SIG-M5 (cell line): Measurements from ENCODE around the gene ID4.

Experiments used
- DNase-seq: peaks from one replicate; lab custom pipeline; 2025; lab: John Stamatoyannopoulos, UW

The ID4 gene

DNA sequence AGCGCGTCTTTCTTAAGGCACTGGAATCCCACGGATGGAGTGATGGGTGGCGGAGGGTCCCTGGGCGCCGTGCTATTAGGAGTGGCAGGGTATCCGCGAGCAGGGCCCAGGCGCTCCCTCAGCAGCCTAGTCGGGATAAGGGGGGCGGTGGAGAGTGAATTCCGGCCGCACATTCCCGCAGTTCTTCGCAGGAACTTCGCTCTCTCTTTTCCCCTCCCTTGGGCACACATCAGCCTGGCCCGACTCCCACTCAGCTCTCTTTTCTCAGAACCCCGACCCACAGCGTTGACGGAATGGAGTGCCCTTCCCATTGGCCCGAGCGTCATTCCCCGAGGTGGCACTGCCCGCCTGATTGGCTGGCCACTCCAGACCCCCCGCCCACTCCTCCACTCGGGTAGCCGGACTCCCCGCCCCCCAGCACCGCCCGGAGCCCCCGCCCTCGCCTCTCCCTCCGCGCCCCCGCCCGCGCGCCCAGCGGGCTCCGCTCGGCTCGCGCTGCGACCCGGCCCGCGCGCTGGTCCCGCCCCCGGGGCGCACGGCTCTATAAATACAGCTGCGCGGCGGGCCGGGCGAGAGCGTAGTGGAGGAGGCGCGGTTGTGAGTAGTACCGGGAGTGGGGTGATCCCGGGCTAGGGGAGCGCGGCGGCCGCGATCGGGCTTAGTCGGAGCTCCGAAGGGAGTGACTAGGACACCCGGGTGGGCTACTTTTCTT is at the start of gene ID4:
Gene ID4, plus strand, starts transcription at position 572 of the 712 bp plus-strand sequence. CDS start 385 bp downstream, outside the sequence.
- DNase-seq, result no peak

- no peak for DNase-seq
Observed at GRCh38 chr6:19788686-19789085, 48.5 kb upstream of the ID4 start.

DNA sequence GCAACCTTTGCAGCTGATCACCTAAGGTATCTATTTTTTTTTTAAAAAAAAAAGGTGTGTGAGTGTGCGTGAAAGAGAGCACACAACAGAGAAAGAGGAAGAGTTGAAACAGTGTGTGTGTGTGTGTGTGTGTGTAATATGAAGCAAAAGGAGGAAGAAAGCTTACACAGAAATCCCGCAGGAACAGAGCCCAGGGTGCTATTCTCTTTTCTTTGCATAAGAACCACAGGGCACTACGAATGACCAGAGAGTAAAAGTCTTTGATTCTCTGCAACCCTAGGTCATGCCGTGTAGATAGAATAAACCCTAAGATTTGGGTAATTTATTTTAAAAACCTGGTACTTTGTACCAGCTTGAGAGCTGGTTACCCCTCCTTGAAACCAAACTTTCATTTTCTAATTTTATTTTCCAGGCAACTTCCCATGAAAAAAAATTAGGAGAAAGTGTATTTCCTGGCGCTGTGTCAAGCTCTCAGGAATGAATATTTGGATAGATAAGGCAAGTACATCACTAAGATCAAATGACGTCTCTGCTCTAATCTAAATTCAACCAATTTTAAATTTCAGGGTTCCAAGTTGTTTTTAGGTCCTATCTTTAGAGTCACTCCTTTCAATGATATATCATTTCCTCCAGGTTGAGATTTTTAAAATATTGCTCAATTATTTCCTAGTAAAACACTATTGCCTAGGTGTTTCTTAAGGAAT is 47.9 kb upstream of the ID4 start:
- DNase-seq, result no peak

DNA sequence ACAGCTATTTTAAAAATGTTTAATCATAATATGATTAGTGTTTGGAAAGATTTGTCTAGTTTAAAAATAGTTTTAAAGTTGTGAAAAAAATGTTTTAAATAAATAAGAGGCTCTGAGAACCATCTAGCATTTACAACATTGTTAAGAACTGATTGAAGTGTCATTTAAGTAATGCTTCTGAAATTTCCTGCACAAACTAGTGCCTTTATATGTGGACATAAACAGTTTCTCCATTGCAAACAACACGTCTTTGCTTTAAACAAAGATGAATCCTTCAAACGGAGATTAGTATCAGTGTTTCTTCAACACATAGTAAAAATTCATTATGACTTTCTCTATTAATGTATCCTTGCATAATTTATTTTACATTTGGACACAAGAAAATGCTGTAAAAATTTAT is 45.9 kb upstream of the ID4 start:
- no peak for DNase-seq

- DNase-seq, result no peak
Observed at GRCh38 chr6:19795211-19795610, 42.0 kb upstream of the ID4 start.

GRCh38 chr6:19796452-19796851 is 40.7 kb upstream of the ID4 start:
- DNase-seq, result no peak

GRCh38 chr6:19798362-19798761 is 38.8 kb upstream of the ID4 start:
- DNase-seq, result no peak

- no peak for DNase-seq
Observed at GRCh38 chr6:19802656-19803055, 34.5 kb upstream of the ID4 start.

DNA sequence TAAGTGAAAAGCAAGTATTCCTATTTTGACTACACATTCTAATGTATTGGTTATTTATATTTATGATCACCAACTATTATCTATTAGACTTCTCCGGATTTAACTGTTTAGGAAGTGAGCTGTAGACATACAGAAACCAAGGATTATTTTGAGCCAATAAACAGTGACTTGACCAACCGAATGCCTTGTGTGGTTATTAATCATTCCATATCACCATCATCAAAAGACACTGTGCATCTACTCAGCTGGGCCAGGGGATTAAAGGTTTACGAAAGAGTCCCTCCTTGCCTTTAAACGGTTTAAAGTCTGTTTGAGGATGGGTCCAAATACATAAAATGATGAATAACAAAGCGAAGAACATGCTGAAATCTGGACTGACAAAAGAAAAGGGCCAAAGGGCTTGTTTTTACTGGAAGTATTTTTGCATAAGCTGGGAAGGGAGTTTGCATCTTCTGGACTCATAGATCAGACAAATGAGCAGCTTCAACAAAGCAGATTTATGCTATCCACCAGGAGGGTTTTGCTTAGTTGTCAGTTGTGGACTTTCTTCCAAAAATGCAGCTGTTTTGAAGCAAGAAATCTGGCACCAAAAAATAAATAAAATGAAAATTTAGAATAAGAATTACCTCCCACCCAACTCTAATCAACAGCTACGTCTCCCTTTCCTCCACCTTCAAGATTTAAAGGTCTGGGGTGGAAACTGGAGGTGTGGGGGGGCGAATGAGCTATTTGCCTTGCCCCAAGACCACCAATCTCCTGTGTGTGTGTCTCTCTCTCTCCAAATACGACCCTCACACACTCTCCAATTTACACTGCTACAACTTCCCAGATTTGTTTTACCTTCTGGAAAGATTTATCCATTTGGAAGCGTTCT is 33.6 kb upstream of the ID4 start:
- DNase-seq, result no peak

- no peak for DNase-seq
Observed at GRCh38 chr6:19804205-19805128, 32.7 kb upstream of the ID4 start.

- DNase-seq, result no peak
Observed at GRCh38 chr6:19805129-19805481, 32.1 kb upstream of the ID4 start.

DNA sequence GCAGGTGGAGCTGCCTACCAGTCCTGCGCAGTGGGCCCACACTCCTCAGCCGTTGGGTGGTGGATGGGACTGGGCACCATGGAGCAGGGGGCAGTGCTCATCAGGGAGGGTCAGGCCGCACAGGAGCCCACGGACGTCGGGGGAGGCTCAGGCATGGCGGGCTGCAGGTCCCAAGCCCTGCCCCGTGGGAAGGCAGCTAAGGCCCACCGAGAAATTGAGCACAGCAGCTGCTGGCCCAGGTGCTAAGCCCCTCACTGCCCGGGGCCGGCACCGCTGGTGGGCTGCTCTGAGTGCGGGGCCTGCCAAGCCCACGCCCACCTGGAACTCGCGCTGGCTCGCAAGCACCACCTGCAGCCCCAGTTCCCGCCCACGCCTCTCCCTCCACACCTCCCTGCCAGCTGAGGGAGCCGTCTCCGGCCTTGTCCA is 30.2 kb upstream of the ID4 start:
- DNase-seq, result no peak

- DNase-seq, result no peak
Observed at GRCh38 chr6:19811397-19812079, 25.6 kb upstream of the ID4 start.

GRCh38 chr6:19812512-19813119 is 24.6 kb upstream of the ID4 start:
- no peak for DNase-seq

DNA sequence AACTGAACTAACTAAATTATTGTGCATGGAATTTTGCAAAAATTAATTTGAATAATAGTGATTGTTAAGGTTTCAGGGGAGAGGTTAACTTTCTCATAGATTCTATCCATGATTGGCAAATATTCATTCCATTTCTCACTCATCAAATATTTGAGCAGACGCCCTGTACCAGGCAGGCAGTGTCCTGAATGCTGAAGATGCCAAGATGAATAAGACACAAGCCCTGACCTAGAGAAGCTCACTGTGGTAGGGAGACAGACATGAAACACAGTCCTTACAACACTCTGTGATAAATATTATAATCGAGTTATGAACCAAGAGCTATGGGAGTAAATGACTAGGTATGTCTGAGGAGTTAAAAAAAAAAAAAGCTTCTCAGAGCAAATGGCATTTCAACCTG is 18.4 kb upstream of the ID4 start:
- no peak for DNase-seq

DNA sequence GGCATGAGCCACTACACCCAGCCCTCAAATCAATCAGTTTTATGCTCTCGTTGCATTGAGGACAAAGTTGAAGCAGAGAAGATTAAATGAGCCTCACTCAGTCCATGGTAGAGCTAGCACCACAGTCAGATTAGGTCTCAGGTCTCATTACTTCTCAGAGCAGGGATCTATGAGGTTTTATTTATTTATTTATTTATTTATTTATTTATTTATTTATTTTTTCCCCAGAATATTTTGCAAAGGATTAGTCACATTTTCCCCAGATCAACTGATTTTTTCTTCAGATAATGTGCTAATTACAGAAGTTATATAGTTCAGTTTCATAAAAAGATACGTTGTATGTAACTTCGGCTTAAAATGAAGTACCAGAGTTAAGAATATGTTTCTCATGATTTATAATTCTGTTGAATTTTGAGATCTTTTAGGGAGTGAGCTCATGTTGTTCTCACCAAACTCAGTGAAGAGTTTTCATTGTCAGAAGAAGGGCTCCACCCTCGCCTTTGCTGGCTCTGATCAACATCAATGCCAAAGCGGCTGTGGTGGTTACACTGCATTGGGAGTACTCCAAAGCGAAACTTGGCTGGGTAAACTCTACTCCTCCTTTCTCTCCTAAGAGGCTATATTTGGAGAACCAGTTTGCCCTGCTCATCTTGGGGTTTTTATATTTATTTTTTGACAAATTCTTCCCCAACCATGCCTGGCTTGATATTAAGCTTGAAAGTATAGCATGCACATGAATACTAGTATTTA is 12.9 kb upstream of the ID4 start:
- DNase-seq, result no peak

GRCh38 chr6:19827247-19827646 is 9.9 kb upstream of the ID4 start:
- no peak for DNase-seq

DNA sequence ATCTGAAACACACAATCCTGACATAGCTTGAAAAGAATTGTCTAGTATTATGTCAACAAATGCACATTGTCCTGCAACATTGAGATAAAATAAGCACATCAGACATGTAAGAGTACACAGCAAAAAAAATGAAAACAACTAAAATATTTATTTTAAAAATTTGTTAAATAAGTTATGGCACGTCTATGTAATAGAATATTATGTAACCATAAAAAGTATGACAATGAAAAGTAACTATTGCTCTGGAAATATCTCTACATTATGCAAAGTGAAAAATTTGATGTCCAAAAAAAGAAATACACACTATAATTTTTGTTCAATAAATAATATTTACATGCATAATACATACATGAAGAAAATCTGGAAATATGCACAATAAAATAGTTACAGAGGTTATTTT is 9.3 kb upstream of the ID4 start:
- DNase-seq, result no peak

- no peak for DNase-seq
Observed at GRCh38 chr6:19830171-19830570, 7.0 kb upstream of the ID4 start.

DNA sequence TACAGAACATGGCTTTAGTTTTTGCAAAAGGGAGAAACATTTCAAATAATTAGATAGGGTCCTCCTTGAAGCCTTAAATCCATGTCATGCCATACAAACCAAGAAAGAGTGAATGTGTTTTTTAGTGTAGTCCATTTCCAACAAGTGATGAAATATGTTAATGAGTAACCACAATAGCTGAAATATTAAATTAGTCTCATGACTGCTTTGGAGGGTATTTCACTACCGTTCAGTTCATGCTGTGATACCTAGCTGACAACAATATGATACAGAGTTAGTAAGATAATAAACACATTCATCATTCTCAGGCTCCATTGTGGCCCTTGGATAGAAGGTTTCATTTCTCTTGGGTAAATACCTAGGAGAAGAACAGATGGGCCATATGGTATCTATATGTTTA is 5.8 kb upstream of the ID4 start:
- no peak for DNase-seq
